Mesothelial cell of epicardium (in vitro differentiated cells): ENCODE data around the gene PRODH. TPM values are rescaled to one million over a fixed set of nuclear protein-coding genes. Genes with fewer than 3 reads are reported as not detected.
"Not testable (repeated sequence)": the region's sequence is repeated elsewhere in the genome, so short reads cannot be mapped to it uniquely, and the experiment has no call there.

ENCODE experiments used
- DNase-seq, 2 experiments: peaks; one replicate each; pipeline ENCODE4 v3.0.0; 2021; ENCODE audit warnings: low spot score in 2 of 2; ENCODE audit not compliant: unreplicated experiment in 2 of 2
- H3K27ac Mint-ChIP-seq: 2 replicates; pipeline ENCODE4 v1.8.0; 2021; ENCODE audit warnings: mixed read lengths
- H3K27me3 Mint-ChIP-seq: 2 replicates; pipeline ENCODE4 v1.8.0; 2021; ENCODE audit warnings: low read depth, mixed read lengths
- H3K36me3 Mint-ChIP-seq: 2 replicates; pipeline ENCODE4 v1.8.0; 2021; ENCODE audit warnings: mixed read lengths
- H3K4me1 Mint-ChIP-seq: 2 replicates; pipeline ENCODE4 v1.8.0; 2021; ENCODE audit warnings: mixed read lengths
- H3K4me3 Mint-ChIP-seq: 2 replicates; pipeline ENCODE4 v1.8.0; 2021; ENCODE audit warnings: mild to moderate bottlenecking, moderate library complexity, mixed read lengths
- H3K9me3 Mint-ChIP-seq: 2 replicates; pipeline ENCODE4 v1.8.0; 2021; ENCODE audit warnings: mixed read lengths
- CTCF ChIP-seq: fragments of 200-600 bp; sonication (generic); IDR thresholded peaks from one replicate; pipeline ENCODE4 v1.5.0; 2021; ENCODE audit warnings: antibody characterized with exemption; ENCODE audit not compliant: unreplicated experiment
- total RNA-seq: library from RNA; stranded (reverse); gene quantifications from 3 replicates; pipeline ENCODE4 v1.2.1, GENCODE V29; 2021

The PRODH gene
- total RNA-seq, 1 donor from 2014 or later, result 2.1 TPM

- H3K4me3 Mint-ChIP-seq, result no peak overlapping the region
- H3K27ac Mint-ChIP-seq, result no peak overlapping the region
- no peaks in the 10 kb centered on the region for H3K4me1 Mint-ChIP-seq
- no peaks in the 10 kb centered on the region for H3K9me3 Mint-ChIP-seq
- H3K36me3 Mint-ChIP-seq, result no peaks in the 10 kb centered on the region
- no peak for DNase-seq
- TF ChIP-seq CTCF, result no peak
- no peaks in the 10 kb centered on the region for H3K27me3 Mint-ChIP-seq
Measured at GRCh38 chr22:18927573-18927972, 8.5 kb downstream of the PRODH start.

DNA sequence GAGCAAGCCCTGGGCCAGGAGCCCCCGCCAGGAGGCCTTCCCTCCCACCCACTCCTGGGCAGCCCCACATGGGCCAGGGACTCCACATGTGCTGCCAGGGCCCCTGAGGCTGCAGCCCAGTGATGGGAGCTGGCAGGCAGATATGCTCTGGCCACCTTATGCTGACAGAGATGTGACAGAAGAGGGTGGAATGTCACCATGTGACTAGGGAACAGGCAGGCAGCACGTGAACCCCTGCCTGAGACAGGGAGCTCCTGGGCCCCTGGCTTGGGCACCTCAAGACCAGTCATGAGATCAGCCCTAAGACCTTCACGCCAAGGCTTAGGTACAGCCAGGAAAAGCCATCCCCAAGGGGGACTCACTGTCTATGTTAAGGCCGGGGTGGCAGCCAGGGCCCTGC lies 9.1 kb downstream of the PRODH start:
- Mint-ChIP-seq H3K27ac (no peak overlapping the region), H3K4me1 (no peaks in the 10 kb centered on the region), H3K9me3 (no peaks in the 10 kb centered on the region), H3K4me3 (no peak overlapping the region), H3K36me3 (no peaks in the 10 kb centered on the region), H3K27me3 (no peaks in the 10 kb centered on the region)
- no peak for TF ChIP-seq CTCF
- no peak for DNase-seq

DNA sequence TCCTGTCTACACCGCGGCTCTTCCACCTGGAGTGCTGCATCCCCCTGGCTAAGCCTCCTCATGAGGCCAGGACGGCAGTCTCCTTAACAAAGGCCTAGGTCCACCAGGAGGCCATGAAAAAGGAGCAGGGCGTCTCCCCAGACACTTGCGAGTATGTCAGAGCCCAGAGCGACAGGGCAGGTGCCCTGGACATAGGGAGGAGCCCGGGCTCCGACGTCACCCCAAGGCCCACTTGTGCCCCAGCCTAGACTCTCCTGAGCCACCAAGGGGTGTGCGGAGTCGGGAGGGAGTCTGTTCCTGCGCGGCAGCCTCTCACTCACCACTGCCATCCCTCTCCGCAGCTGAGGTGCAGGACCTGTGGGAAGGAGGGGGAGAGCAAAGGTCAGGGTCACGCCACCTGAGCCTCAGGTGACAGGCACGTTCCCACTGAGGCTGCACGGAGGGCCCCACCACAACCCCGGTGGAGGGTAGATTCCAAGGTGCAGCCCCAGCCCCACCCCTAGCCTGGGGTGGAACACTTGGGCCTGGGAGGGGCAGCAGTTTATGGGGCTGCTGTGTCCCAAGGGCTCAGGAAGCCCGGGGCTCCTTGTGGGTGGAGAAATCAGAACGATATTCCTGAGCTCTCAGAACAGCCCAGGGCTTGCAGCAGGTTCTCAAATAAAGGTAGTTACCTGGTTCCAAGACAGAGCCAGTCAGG lies 10.6 kb downstream of the PRODH start:
- H3K4me3 Mint-ChIP-seq, result no peak overlapping the region
- no peaks in the 10 kb centered on the region for H3K36me3 Mint-ChIP-seq
- DNase-seq, result no peak
- TF ChIP-seq CTCF, result no peak
- no peaks in the 10 kb centered on the region for H3K4me1 Mint-ChIP-seq
- no peaks in the 10 kb centered on the region for H3K9me3 Mint-ChIP-seq
- H3K27ac Mint-ChIP-seq, result no peak overlapping the region
- H3K27me3 Mint-ChIP-seq, result no peaks in the 10 kb centered on the region

DNA sequence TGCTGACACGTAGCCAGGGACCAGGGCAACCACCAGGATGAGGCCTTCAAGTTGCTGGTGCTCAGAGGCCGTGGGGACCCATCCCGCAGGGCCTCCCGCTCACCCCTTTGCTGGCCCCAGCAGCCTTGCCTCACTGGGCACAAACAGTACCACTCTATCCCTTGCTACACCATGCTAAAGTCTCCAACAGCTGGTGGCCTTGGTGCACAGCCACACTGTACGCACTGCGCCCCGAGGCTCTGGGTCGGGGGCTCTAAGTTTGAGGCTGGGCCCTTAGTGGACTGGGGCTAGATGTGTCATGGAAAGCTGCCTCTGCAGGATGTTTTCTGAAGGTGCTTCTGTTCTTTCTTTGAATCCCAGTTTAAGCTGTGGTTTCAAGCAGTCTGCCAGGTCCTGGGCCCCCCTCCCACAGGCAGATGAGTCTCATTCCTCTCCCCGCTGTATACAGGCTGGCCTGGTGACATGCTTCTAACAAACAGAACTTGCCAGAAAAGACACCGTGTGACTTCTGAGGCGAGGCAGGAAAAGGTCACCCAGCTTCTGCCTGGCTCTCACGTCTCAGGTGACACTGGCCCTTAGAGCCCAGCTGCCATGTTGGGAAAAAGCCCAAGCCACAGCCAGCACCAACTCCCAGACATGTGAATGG lies 15.7 kb downstream of the PRODH start:
- not testable (repeated sequence) for H3K9me3 Mint-ChIP-seq, H3K4me1 Mint-ChIP-seq, H3K27ac Mint-ChIP-seq, H3K4me3 Mint-ChIP-seq, DNase-seq, H3K36me3 Mint-ChIP-seq, H3K27me3 Mint-ChIP-seq

GRCh38 chr22:18917818-18918217 lies 18.3 kb downstream of the PRODH start:
- H3K9me3 Mint-ChIP-seq, H3K36me3 Mint-ChIP-seq, H3K27ac Mint-ChIP-seq, H3K4me3 Mint-ChIP-seq, DNase-seq, H3K4me1 Mint-ChIP-seq, H3K27me3 Mint-ChIP-seq: not testable (repeated sequence)

DNA sequence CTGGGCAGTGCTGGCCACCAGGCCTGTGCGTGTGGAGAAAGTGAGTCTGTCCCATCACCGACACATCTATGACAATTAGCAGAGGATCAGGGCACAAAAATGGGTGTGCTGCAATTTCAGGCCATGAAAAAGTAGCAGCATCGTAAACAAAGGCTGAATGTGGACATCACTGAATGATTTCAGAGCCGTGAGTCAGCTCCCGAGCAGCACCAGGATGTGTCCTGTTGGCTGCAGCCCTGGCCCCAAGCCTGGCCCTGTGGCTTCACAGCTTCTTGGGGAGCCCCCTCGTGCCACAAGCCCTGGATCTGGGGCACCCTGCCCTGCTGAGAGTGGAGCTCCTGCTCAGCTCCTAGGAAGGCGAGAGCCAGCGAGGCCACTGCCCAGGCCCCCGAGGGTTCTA lies 20.5 kb downstream of the PRODH start:
- H3K27me3 Mint-ChIP-seq, H3K4me3 Mint-ChIP-seq, DNase-seq, H3K4me1 Mint-ChIP-seq, H3K27ac Mint-ChIP-seq, H3K9me3 Mint-ChIP-seq, H3K36me3 Mint-ChIP-seq: not testable (repeated sequence)

DNA sequence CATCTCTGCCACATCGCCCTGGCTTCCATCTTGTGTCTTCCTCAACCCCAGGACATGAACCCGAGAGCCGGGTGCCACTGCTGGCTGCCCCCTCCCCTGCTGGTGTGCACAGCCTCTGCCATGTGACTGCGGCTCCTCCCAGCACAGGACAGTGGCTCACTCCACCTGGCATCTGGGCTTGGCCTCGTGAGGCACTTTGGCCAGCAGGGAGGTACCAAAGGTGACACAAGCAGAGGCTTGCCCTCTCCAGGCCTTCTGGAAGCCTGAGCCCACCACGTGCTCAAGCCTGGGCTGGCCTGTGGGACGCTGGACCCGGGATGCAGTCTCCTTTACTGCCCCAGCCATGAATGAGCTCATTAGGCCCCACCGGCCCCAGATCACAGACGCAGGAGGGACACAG lies 21.5 kb downstream of the PRODH start:
- H3K4me3 Mint-ChIP-seq, H3K27ac Mint-ChIP-seq, DNase-seq, H3K9me3 Mint-ChIP-seq, H3K27me3 Mint-ChIP-seq, H3K36me3 Mint-ChIP-seq, H3K4me1 Mint-ChIP-seq: not testable (repeated sequence)

DNA sequence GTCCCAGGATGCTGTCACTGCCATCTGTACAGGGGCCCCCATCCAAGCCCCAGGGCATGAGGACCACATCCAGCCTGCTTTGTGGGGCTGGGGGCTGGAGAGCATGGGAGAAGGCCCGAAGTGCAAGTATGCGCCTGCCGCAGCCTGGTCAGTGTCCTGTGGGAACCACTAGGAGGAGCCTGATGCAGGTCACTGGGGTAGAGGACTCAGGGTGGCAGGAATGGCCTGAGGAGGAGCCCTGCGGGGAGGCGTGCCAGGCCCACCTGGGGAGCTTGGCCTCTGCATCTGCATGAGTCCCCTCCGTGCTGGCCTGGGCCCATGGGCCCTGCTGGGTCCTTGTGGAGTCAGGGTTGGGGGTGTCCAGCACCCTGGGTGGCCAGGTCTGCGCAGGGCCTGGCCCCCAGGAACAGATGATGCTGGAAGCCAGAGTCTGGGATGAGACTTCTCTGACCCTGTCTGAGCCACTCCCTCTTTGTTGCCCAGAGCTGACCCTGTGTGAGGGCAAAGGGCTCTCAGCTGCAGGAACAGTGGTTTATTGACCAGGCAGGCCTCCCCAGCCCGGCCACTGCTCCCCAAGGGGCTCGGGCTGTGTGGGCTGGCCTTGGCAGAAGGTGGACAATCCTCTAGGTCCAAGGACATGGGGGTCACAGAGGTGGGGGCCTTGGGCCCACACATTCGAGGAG lies 23.7 kb downstream of the PRODH start:
- not testable (repeated sequence) for H3K27me3 Mint-ChIP-seq, H3K9me3 Mint-ChIP-seq, H3K27ac Mint-ChIP-seq, DNase-seq, H3K36me3 Mint-ChIP-seq, H3K4me3 Mint-ChIP-seq, H3K4me1 Mint-ChIP-seq

GRCh38 chr22:18911535-18911934 lies 24.6 kb downstream of the PRODH start:
- not testable (repeated sequence) for H3K36me3 Mint-ChIP-seq, H3K27me3 Mint-ChIP-seq, DNase-seq, H3K4me3 Mint-ChIP-seq, H3K27ac Mint-ChIP-seq, H3K4me1 Mint-ChIP-seq, H3K9me3 Mint-ChIP-seq
